Glutamatergic neuron (in vitro differentiated cells): Measurements from ENCODE around the gene FCAR. TPM values are rescaled to one million over a fixed set of nuclear protein-coding genes. Genes with fewer than 3 reads are reported as not detected.
"Not testable (repeated sequence)": the region's sequence is repeated elsewhere in the genome, so short reads cannot be mapped to it uniquely, and the experiment has no call there.

ENCODE experiments used
- DNase-seq: peaks from one replicate; pipeline ENCODE4 v3.0.0; 2022
- H3K27ac Mint-ChIP-seq: one replicate; pipeline ENCODE4 v1.8.0; 2020; ENCODE audit warnings: mild to moderate bottlenecking, mixed read lengths, inconsistent platforms; ENCODE audit not compliant: unreplicated experiment
- H3K27me3 Mint-ChIP-seq: one replicate; pipeline ENCODE4 v1.8.0; 2020; ENCODE audit warnings: mild to moderate bottlenecking, moderate library complexity, mixed read lengths, inconsistent platforms; ENCODE audit not compliant: unreplicated experiment
- H3K36me3 Mint-ChIP-seq: one replicate; pipeline ENCODE4 v1.8.0; 2020; ENCODE audit warnings: mild to moderate bottlenecking, mixed read lengths, inconsistent platforms; ENCODE audit not compliant: unreplicated experiment
- H3K4me1 Mint-ChIP-seq: one replicate; pipeline ENCODE4 v1.8.0; 2020; ENCODE audit warnings: mild to moderate bottlenecking, low read depth, mixed read lengths, inconsistent platforms; ENCODE audit not compliant: unreplicated experiment
- H3K4me3 Mint-ChIP-seq: one replicate; pipeline ENCODE4 v1.8.0; 2020; ENCODE audit warnings: mild to moderate bottlenecking, mixed read lengths, inconsistent platforms; ENCODE audit not compliant: unreplicated experiment
- H3K9me3 Mint-ChIP-seq: one replicate; pipeline ENCODE4 v1.8.0; 2020; ENCODE audit warnings: mild to moderate bottlenecking, moderate library complexity, mixed read lengths, inconsistent platforms; ENCODE audit not compliant: unreplicated experiment
- total RNA-seq: library from RNA; stranded (reverse); fragmentation: NEBNext Ultra II Directional; extraction: Animal tissue kit (Norgen Biotek cat#: 25700); gene quantifications from one replicate; pipeline ENCODE4 v1.2.1, GENCODE V29; 2021; ENCODE audit not compliant: unreplicated experiment
- TF ChIP-seq, protein P1 (sequence below): fragments of 200-600 bp; sonication (generic); IDR thresholded peaks from one replicate; pipeline ENCODE4 v1.5.0; 2021; ENCODE audit not compliant: partially characterized antibody, unreplicated experiment

Gene FCAR
- total RNA-seq, 1 donor from 2014 or later = not detected

DNA sequence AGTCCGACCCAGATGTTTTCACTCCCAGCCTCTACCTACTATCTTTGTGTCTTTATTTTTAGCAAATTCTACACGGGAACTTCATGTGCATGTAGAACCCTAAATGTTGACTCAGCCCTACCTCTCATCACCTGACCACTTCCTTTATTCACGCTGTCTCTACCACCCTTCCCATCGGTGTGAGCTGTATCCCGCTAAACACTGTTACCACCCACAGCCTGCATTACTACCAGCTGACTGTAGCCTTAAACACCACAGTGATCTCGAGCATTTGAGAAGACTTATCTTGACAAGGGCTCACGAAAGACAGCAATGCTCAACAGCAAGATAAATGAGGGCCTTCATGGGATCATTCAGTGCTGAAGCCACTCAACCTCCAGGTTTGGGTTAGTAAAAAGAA lies 47.0 kb downstream of the FCAR start:
- H3K4me3 Mint-ChIP-seq = no peak overlapping the region
- H3K4me1 Mint-ChIP-seq = no peaks in the 10 kb centered on the region
- no peak for DNase-seq
- H3K36me3 Mint-ChIP-seq = peaks cover 5% of the 10 kb centered on the region
- H3K27ac Mint-ChIP-seq = peak overlapping the region; percentile 8
- TF ChIP-seq, protein P1, sequence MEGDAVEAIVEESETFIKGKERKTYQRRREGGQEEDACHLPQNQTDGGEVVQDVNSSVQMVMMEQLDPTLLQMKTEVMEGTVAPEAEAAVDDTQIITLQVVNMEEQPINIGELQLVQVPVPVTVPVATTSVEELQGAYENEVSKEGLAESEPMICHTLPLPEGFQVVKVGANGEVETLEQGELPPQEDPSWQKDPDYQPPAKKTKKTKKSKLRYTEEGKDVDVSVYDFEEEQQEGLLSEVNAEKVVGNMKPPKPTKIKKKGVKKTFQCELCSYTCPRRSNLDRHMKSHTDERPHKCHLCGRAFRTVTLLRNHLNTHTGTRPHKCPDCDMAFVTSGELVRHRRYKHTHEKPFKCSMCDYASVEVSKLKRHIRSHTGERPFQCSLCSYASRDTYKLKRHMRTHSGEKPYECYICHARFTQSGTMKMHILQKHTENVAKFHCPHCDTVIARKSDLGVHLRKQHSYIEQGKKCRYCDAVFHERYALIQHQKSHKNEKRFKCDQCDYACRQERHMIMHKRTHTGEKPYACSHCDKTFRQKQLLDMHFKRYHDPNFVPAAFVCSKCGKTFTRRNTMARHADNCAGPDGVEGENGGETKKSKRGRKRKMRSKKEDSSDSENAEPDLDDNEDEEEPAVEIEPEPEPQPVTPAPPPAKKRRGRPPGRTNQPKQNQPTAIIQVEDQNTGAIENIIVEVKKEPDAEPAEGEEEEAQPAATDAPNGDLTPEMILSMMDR = no peak
- peaks cover 2% of the 10 kb centered on the region for H3K27me3 Mint-ChIP-seq
- H3K9me3 Mint-ChIP-seq = peaks cover 2% of the 10 kb centered on the region

DNA sequence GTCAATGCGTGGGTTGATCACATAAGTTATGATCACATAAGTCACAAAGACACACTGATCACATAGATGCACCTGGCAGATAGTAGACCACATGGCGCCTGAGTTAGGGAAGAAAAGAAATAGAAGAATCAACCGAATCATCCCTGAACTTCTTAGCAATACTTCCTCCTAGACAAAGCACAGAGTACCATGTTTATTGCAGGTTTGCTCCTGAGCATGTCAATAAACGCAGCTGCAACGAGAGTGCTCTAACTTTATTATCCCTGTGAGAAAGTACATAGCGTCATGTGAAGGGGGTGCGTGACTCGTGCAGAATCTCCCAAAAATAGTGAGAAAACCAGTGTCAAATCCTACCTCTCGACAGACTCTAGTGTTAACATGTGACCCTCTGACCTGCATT lies 49.2 kb downstream of the FCAR start:
- Mint-ChIP-seq H3K36me3 (peaks cover 5% of the 10 kb centered on the region), H3K4me3 (no peak overlapping the region), H3K27me3 (peaks cover 2% of the 10 kb centered on the region), H3K27ac (no peak overlapping the region), H3K9me3 (peaks cover 4% of the 10 kb centered on the region), H3K4me1 (no peaks in the 10 kb centered on the region)
- DNase-seq = no peak
- TF ChIP-seq, protein P1 = no peak

DNA sequence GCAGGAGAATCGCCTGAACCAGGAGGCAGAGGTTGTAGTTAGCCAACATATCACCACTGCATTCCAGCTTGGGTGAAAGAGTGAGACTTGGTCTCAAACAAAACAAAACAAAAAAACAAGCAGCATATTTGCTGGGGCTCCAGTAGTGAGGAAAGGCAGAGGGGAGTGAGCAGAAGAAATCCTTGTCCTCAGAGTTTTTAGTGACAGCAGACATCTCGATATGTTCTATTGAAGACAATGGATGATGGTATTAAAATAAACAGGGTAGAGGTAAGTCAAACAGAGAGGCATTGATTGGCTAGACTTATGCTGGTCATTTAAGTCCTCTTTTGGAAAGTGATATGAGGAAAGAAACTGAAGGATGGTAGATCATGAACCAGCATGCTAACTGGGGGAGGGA lies 54.3 kb downstream of the FCAR start:
- Mint-ChIP-seq H3K9me3 (peaks cover 7% of the 10 kb centered on the region), H3K4me1 (no peaks in the 10 kb centered on the region), H3K27me3 (peaks cover 2% of the 10 kb centered on the region), H3K36me3 (peaks cover 5% of the 10 kb centered on the region), H3K4me3 (no peak overlapping the region), H3K27ac (no peak overlapping the region)
- no peak for DNase-seq
- TF ChIP-seq, protein P1 = no peak

DNA sequence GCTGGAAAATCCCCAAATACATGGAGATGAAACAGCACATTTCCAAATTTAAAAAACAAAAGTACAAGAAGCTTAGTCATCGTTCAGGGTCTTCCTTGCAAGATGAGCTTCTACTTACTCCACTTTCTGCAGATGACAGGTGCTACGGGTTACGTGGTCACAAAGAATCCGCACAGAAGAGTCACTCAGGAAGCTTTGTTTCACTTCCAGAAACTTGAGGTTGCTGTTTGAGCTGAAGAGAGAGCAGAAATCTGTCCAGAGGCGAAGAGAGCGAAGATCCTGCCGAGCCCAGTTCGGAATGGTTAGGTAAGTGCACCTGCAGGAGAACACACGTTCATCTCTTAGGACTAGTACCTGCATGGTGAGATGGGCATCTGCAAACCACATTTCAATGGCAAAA lies 63.9 kb downstream of the FCAR start:
- TF ChIP-seq, protein P1 = no peak
- Mint-ChIP-seq H3K4me1 (no peaks in the 10 kb centered on the region), H3K4me3 (no peak overlapping the region), H3K9me3 (peaks cover 2% of the 10 kb centered on the region), H3K27me3 (peaks cover 2% of the 10 kb centered on the region), H3K36me3 (no peaks in the 10 kb centered on the region), H3K27ac (no peak overlapping the region)
- DNase-seq = no peak

DNA sequence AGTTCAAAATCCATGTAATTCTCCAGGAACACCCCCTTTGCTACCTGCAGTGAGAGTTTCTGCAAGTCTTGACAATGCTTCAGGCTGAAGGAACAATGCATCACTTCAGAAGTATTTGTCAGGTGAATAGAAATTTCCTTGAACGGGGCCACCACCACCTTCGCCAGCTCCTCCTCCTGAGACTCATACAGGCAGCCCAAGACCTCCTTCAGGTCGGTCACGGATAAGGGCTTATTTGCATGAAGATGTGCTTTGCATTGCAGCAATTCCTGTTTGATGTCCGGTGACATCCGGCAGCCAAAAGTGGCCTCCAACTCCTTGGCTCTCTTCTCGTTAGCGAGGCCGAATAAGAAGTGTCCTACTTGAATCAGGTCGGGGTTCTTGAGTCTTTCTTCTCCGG lies 64.9 kb downstream of the FCAR start:
- no peak for DNase-seq
- no peak overlapping the region for H3K4me3 Mint-ChIP-seq
- no peaks in the 10 kb centered on the region for H3K36me3 Mint-ChIP-seq
- TF ChIP-seq, protein P1 = no peak
- H3K9me3 Mint-ChIP-seq = peaks cover 2% of the 10 kb centered on the region
- H3K27me3 Mint-ChIP-seq = peaks cover 2% of the 10 kb centered on the region
- H3K4me1 Mint-ChIP-seq = no peaks in the 10 kb centered on the region
- no peak overlapping the region for H3K27ac Mint-ChIP-seq

DNA sequence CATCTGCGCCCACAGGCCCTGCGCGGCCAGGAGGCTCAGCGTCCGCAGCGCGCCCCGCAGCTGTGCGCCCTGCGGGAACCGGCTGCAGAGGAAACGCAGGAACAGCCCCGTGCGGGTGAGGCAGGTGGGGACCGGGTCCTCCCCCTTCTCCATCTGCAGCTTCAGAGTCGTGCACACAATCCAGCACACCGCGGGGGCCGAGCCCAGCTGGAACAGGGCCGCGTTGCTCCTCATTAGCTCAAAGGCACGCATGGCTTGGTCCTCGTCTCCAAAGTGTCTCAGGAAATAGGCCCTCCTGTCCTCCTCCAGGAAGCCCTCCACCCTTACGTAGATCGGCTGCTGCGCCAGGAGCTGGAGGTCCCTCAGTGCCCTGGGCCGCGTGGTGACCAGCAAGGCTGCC lies 65.5 kb downstream of the FCAR start:
- H3K4me1 Mint-ChIP-seq, H3K36me3 Mint-ChIP-seq, DNase-seq, H3K27ac Mint-ChIP-seq, H3K9me3 Mint-ChIP-seq, H3K4me3 Mint-ChIP-seq, H3K27me3 Mint-ChIP-seq: not testable (repeated sequence)
